ENCODE results near the gene C19orf53.
"Not testable (repeated sequence)": the region's sequence is repeated elsewhere in the genome, so short reads cannot be mapped to it uniquely, and the experiment has no call there.

GRCh38 chr19:13753622-13754021 lies 20.6 kb upstream of the C19orf53 start:
- not testable (repeated sequence) for TF ChIP-seq POLR2A (IDR thresholded peaks at IDR 0.05)
- TF ChIP-seq, protein P1, sequence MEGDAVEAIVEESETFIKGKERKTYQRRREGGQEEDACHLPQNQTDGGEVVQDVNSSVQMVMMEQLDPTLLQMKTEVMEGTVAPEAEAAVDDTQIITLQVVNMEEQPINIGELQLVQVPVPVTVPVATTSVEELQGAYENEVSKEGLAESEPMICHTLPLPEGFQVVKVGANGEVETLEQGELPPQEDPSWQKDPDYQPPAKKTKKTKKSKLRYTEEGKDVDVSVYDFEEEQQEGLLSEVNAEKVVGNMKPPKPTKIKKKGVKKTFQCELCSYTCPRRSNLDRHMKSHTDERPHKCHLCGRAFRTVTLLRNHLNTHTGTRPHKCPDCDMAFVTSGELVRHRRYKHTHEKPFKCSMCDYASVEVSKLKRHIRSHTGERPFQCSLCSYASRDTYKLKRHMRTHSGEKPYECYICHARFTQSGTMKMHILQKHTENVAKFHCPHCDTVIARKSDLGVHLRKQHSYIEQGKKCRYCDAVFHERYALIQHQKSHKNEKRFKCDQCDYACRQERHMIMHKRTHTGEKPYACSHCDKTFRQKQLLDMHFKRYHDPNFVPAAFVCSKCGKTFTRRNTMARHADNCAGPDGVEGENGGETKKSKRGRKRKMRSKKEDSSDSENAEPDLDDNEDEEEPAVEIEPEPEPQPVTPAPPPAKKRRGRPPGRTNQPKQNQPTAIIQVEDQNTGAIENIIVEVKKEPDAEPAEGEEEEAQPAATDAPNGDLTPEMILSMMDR (IDR thresholded peaks at IDR 0.05 in 4 of 5, conservative IDR thresholded peaks at IDR 0.05 in 1 of 5), result not testable (repeated sequence)
